Measurements from ENCODE around the gene ABCA2. TPM values are rescaled to one million over a fixed set of nuclear protein-coding genes. Genes with fewer than 3 reads are reported as not detected.

Gene ABCA2
- total RNA-seq, 1 donor from 2014 or later, result 26.4 TPM

DNA sequence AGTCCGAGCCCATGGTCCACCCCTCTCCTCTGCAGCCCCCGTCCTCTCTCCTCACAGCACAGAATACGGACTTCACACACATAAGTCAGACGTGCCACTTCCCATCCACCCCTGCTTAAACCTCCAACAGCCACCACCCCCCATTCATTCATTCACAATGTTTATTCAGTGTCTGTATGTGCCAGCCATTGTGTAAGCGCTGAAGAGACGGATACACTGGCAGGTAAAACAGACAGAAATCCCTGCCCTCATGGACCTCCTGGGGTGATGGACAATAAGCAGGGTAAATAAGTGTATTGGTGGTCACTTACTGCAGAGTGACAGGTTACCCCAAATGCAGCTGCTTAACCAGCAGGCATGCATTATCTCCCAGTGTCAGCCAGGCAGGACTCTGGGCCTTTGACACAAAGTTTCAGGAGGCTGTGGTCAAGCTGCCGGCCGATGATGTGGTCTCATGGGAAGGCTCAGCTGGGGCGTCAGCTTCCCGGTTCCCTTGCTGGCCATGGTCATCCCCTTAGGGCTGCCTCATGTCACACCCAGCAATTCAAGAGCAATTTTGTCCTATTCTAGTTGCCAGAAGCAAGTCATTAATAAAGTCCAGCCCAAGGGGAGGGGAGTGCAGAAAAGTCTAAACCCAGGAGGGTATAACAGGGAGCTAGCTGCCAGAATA, 37.7 kb downstream of the ABCA2 start:
- H3K4me1 Mint-ChIP-seq (ENCODE audit: low read depth), result peaks cover 9% of the 10 kb centered on the region
- H3K9me3 Mint-ChIP-seq (ENCODE audit: low read depth), result no peaks in the 10 kb centered on the region
- DNase-seq (ENCODE audit: low spot score, unreplicated experiment), result no peak
- H3K27ac Mint-ChIP-seq, result peak overlapping the region; percentile 10
- H3K27me3 Mint-ChIP-seq, result peaks cover 2% of the 10 kb centered on the region
- TF ChIP-seq, protein P1, sequence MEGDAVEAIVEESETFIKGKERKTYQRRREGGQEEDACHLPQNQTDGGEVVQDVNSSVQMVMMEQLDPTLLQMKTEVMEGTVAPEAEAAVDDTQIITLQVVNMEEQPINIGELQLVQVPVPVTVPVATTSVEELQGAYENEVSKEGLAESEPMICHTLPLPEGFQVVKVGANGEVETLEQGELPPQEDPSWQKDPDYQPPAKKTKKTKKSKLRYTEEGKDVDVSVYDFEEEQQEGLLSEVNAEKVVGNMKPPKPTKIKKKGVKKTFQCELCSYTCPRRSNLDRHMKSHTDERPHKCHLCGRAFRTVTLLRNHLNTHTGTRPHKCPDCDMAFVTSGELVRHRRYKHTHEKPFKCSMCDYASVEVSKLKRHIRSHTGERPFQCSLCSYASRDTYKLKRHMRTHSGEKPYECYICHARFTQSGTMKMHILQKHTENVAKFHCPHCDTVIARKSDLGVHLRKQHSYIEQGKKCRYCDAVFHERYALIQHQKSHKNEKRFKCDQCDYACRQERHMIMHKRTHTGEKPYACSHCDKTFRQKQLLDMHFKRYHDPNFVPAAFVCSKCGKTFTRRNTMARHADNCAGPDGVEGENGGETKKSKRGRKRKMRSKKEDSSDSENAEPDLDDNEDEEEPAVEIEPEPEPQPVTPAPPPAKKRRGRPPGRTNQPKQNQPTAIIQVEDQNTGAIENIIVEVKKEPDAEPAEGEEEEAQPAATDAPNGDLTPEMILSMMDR (IDR thresholded peaks at IDR 0.05; ENCODE audit: unreplicated experiment), result no peak
- peak overlapping the region; percentile 6 for H3K4me3 Mint-ChIP-seq (ENCODE audit: low read depth)
- H3K36me3 Mint-ChIP-seq (ENCODE audit: insufficient read depth), result no peaks in the 10 kb centered on the region

DNA sequence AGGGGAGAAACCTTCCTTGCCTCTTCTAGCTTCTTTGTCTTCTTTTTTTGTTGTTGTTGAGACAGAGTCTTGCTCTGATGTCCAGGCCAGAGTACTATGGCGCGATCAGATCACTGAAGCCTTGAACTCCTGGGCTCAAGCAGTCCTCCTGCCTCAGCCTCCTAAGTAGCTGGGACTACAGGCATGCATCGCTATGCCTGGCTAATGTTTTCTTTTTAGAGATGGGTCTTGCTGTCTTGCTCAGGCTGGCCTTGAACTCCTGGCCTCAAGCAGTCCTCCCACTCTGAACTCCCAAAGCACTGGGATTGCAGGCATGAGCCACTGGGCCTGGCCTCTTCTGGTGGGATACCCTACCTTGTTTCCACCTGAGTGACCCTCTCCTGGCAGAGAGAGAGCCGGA, 39.2 kb downstream of the ABCA2 start:
- Mint-ChIP-seq H3K27me3 (peaks cover 5% of the 10 kb centered on the region), H3K4me1 (ENCODE audit: low read depth) (peaks cover 9% of the 10 kb centered on the region), H3K9me3 (ENCODE audit: low read depth) (no peaks in the 10 kb centered on the region), H3K36me3 (ENCODE audit: insufficient read depth) (no peaks in the 10 kb centered on the region), H3K4me3 (ENCODE audit: low read depth) (no peak overlapping the region), H3K27ac (peak overlapping the region; percentile 86)
- TF ChIP-seq, protein P1 (IDR thresholded peaks at IDR 0.05; ENCODE audit: unreplicated experiment), result no peak
- no peak for DNase-seq (ENCODE audit: low spot score, unreplicated experiment)

DNA sequence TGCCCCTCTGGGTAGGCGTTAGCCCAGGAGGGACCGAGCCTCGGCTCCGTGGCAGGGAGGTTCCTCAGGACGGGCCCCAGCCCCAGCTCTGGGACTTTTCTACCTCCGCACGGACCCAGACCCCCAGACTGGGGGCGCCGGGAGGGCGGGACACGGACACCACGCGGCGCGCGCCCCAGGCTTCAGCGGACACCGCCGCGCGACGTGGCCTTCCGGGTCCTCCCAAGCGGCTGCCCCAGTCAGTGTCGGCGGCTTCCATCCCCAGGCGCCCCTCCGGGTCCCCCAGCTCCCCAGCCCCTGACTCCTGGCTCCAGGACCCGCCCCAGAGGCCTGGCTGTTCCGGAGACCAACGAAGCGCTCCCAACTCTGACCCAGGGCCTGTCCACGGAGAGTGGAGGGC, 42.2 kb downstream of the ABCA2 start:
- Mint-ChIP-seq H3K36me3 (ENCODE audit: insufficient read depth) (no peaks in the 10 kb centered on the region), H3K4me1 (ENCODE audit: low read depth) (peaks cover 9% of the 10 kb centered on the region), H3K4me3 (ENCODE audit: low read depth) (no peak overlapping the region), H3K27ac (no peak overlapping the region), H3K27me3 (peaks cover 8% of the 10 kb centered on the region), H3K9me3 (ENCODE audit: low read depth) (no peaks in the 10 kb centered on the region)
- TF ChIP-seq, protein P1 (IDR thresholded peaks at IDR 0.05; ENCODE audit: unreplicated experiment), result no peak
- no peak for DNase-seq (ENCODE audit: low spot score, unreplicated experiment)

DNA sequence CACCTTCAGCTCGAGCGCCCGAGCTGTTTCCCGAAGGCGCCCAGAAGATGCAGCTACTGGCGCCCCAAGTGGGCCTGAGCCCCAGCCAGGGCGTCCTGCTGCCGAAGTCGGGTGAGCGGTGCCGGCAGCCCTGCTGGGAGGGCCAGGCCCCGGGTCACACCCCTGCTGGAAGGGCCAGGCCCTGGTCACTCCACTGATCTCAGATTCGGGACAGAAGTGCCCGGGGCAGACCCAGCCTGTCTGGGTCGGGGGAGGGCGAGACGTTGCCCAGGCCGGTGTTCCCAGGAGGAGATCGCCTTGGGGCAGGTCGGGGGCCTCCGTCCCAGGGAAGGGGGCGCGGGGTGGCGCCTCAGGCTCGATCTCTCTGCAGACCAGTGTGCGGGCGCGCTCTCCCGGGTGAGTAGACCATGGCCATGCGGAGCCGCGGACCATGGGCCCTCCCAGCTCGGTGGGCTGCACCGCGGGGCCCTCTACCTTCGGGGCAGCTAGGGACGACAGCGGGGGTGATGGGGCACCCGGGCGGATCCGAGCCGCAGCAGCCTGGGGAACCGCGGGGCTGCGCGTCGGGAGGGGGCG, 42.9 kb downstream of the ABCA2 start:
- Mint-ChIP-seq H3K36me3 (ENCODE audit: insufficient read depth) (no peaks in the 10 kb centered on the region), H3K27me3 (peaks cover 13% of the 10 kb centered on the region), H3K27ac (no peak overlapping the region), H3K9me3 (ENCODE audit: low read depth) (no peaks in the 10 kb centered on the region), H3K4me1 (ENCODE audit: low read depth) (peaks cover 9% of the 10 kb centered on the region), H3K4me3 (ENCODE audit: low read depth) (no peak overlapping the region)
- TF ChIP-seq, protein P1 (IDR thresholded peaks at IDR 0.05; ENCODE audit: unreplicated experiment), result no peak
- DNase-seq (ENCODE audit: low spot score, unreplicated experiment), result no peak

- peaks cover 6% of the 10 kb centered on the region for H3K4me1 Mint-ChIP-seq (ENCODE audit: low read depth)
- H3K27ac Mint-ChIP-seq, result no peak overlapping the region
- H3K9me3 Mint-ChIP-seq (ENCODE audit: low read depth), result no peaks in the 10 kb centered on the region
- DNase-seq (ENCODE audit: low spot score, unreplicated experiment), result no peak
- H3K4me3 Mint-ChIP-seq (ENCODE audit: low read depth), result no peak overlapping the region
- TF ChIP-seq, protein P1 (IDR thresholded peaks at IDR 0.05; ENCODE audit: unreplicated experiment), result no peak
- no peaks in the 10 kb centered on the region for H3K36me3 Mint-ChIP-seq (ENCODE audit: insufficient read depth)
- H3K27me3 Mint-ChIP-seq, result peaks cover 13% of the 10 kb centered on the region
Observed at GRCh38 chr9:136984464-136985026, 43.5 kb downstream of the ABCA2 start.
